GM10248 (cell line): Measurements from ENCODE around the gene TEX264.

Source experiments
- CTCF ChIA-PET: fragments of 300-600 bp; sonication (Branson Sonifier 250); formaldehyde crosslinking; extraction: SDS; loops from one replicate; lab custom pipeline; 2021; ENCODE audit warnings: antibody characterized with exemption; lab: Yijun Ruan, JAX
- POLR2A ChIA-PET: fragments of 350-650 bp; sonication (Branson Sonifier 250); formaldehyde crosslinking; extraction: SDS; loops from one replicate; lab custom pipeline; 2020; ENCODE audit warnings: antibody characterized with exemption; lab: Yijun Ruan, JAX
- DNase-seq: peaks from one replicate; pipeline ENCODE4 v3.0.0; 2012; ENCODE audit errors: extremely low spot score
- TF ChIP-seq, protein P1 (sequence below): IDR thresholded peaks from 2 replicates; pipeline ENCODE4 v1.5.1; 2012; ENCODE audit warnings: mild to moderate bottlenecking, low read depth; ENCODE audit errors: extremely low read depth, missing control alignments, control extremely low read depth

TEX264 gene

DNA sequence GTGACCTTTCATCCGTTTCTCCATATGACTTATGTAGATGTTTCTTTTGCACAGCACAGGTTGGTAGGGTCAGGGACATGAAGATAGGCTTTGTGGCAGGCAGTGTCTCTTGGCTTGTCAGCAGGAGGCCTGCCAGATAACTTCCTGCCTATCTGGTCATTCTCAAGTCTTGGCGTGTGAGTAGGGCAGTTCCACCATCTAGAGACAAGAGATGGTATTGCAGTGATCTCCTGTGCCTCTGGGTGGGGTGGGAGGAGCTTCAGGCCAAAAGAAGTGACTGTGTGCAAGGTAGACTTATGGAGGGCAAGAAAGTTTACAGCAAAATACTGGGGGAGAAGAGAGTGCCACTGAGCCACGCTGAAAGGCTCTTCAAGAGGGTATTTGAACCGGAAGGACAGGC is 11.0 kb downstream of the TEX264 start:
- TF ChIP-seq, protein P1, sequence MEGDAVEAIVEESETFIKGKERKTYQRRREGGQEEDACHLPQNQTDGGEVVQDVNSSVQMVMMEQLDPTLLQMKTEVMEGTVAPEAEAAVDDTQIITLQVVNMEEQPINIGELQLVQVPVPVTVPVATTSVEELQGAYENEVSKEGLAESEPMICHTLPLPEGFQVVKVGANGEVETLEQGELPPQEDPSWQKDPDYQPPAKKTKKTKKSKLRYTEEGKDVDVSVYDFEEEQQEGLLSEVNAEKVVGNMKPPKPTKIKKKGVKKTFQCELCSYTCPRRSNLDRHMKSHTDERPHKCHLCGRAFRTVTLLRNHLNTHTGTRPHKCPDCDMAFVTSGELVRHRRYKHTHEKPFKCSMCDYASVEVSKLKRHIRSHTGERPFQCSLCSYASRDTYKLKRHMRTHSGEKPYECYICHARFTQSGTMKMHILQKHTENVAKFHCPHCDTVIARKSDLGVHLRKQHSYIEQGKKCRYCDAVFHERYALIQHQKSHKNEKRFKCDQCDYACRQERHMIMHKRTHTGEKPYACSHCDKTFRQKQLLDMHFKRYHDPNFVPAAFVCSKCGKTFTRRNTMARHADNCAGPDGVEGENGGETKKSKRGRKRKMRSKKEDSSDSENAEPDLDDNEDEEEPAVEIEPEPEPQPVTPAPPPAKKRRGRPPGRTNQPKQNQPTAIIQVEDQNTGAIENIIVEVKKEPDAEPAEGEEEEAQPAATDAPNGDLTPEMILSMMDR: peak; percentile 78
- DNase-seq: peak; percentile 89
- POLR2A ChIA-PET: interaction anchor here (0.7 kb wide), 1 partner anchor 182 kb away, joined by 9 read pairs; the partner anchor contains the start of gene DCAF1
- CTCF ChIA-PET: interaction anchor here (0.6 to 29.3 kb wide), 48 partner anchors 9 to 1112 kb away, joined by 3 to 477 read pairs (median 4); partner anchors contain the start of genes DCAF1, MANF, RBM15B and RRP9

DNA sequence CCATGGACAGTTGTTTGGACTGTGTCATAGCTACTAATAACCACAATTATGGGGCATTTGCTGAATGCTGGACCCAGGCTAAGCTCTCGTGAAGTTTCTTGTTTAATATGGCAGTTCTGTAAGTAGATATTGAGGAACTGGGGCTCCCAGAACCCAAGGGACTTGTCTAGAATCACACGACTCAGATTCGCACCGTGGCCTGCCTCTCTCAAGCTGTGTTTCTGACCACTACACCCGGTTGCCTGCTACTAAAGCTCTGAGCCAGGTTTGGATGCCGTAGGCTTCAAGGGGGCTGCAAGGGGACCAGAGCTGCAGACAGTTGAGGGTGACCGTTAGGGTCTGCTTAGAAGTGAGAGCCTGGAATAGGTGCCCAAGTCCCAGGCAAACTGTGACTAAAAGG is 11.5 kb downstream of the TEX264 start:
- TF ChIP-seq, protein P1: no peak
- DNase-seq: no peak
- ChIA-PET POLR2A (interaction anchor here (0.7 kb wide), 1 partner anchor 182 kb away, joined by 9 read pairs; the partner anchor contains the start of gene DCAF1), CTCF (interaction anchor here (0.6 to 29.3 kb wide), 46 partner anchors 9 to 1112 kb away, joined by 3 to 477 read pairs (median 4); partner anchors contain the start of genes DCAF1, MANF, RBM15B and RRP9)

DNA sequence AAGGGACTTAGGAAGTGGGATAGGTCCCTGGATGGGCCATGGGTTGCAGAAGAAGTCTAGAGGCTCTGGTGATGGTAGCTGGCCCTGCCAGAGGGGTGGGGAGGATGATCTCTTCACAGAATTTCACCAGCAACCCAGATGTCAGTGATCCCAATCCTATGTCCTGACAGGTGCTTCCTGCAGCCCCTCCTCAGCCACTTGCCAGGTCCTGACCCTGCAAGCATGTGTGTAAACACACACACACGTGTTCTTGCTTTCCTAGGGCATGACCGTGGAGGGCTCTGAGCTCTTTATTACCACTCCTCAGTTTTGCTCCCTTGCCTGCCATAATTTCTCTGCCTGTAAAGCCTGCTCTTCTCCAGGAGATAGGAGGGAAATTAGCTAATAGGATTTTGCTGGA is 12.5 kb downstream of the TEX264 start:
- ChIA-PET CTCF (interaction anchor here (1.1 to 29.3 kb wide), 6 partner anchors 20 to 358 kb away, joined by 3 to 477 read pairs (median 5); partner anchors contain the start of gene DCAF1), POLR2A (no interaction called here)
- DNase-seq: no peak
- TF ChIP-seq, protein P1: no peak

DNA sequence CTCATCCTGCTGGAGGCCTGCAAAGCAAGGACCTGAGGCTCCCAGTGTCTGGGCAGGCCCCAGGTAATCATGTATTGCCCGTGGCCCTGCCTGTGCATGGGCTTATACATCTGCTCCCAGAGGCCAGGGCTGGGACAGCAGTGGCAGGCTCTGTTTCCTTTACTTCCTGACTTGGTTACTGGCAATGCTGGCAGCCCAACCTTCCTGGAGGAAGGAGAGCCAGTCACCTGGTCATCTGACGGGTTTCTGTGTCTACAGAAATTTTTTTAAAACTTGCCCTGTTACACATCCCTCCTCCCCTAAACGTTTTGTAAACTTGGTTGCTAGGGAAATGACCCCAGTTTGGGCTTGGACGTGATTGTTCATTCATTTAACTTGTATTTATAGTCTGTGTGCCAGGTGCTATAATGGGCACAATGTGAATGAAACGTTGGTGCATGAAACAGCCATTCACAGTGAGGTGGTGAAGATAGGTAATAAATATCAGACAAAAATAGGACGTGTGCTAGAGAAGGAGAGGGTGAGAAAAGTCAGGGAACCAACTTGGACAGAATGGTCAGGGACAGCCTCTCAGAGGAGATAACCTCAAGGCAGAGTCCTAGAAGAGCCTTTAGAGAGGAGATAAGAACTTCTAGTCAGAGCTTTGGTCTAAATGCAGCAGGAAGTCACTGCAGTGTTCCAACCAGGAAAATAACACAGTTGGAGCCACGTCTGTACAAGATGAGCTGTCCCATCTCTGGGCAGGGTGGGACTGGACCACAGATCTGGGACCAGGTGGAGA is 14.1 kb downstream of the TEX264 start:
- CTCF ChIA-PET: interaction anchor here (1.0 to 29.3 kb wide), 7 partner anchors 11 to 308 kb away, joined by 3 to 477 read pairs (median 4); partner anchors contain the start of gene DCAF1
- TF ChIP-seq, protein P1: no peak
- DNase-seq: no peak
- POLR2A ChIA-PET: no interaction called here

DNA sequence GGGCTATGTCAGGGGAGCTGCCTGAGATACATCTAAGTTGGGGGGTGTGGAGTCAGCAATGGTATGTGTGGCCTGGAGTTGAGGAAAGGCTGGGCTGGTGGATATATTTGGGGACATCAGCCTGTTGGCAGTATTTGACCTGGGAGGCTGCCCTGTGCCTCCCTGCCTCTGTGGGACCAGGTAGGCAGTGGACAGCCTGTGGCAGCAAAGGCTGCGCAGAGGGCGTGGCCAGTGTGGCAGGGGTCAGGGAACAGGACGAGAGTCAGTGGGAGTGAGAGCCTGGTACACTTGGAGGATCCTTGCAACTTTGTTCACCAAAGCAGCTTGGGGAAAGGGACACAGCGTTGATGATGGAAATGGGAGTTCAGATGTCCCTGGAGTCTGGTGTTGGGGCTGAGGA is 15.0 kb downstream of the TEX264 start:
- POLR2A ChIA-PET: no interaction called here
- TF ChIP-seq, protein P1: no peak
- CTCF ChIA-PET: interaction anchor here (1.0 to 29.3 kb wide), 5 partner anchors 10 to 296 kb away, joined by 3 to 477 read pairs (median 4); partner anchors contain the start of gene DCAF1
- no peak for DNase-seq

DNA sequence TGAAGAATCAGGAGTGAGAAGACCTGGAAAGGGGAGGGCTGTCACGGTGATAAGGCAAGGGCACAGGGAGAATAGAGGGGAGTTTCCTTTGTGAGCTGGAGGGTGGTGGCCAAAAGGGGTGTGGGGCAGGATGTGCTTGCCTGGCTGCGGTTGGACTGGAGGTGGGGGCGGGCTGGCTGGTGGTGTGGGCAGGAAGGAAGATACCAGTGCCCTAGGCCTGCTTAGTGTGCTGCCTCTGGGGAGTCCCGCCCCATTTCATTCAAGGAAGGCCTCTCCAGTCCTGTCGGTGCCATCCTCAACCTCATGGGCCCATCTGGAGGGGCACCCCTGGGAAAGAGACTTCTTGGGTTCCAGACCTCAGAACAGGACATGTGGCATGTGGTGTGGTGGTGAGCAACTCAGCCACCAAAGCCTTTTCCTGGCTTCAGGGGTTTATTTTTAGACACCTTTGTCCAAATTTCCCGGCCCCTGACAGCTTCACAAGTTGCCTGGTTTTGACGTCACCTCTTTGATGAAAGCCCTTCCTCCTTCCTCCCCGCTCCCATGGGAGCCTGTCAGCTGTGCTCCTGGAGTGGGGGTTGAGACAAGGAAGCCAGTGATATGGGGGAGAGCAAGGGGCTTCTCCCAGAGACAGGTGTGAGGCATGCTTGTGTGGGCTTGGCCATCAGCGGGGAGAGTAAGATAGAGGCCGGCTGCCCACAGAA is 15.6 kb downstream of the TEX264 start:
- TF ChIP-seq, protein P1: no peak
- POLR2A ChIA-PET: no interaction called here
- peak; percentile 57 for DNase-seq
- CTCF ChIA-PET: interaction anchor here (1.0 to 29.3 kb wide), 7 partner anchors 10 to 297 kb away, joined by 3 to 477 read pairs (median 5); partner anchors contain the start of gene DCAF1
